ENCODE data around the gene MINAR1.

DNA sequence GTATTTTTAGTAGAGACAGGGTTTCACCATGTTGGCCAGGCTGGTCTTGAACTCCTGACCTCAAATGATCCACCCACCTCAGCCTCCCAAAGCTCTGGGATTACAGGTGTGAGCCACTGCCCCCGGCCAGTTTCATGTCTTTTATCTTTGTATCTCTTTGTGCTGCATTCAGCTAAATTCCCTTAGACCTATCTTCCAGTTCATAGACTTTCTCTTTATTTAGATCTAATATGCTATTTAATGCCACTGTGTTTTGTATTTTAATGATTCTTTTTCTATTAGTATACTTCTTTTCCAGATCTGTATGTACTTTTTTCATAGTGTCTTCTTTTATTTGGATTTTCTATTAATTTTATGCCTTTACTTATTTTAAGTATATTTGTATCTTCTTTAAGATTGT, 14.9 kb downstream of the MINAR1 start:
- TF ChIP-seq CTCF (IDR thresholded peaks at IDR 0.05) (no peak), POLR2AphosphoS5 (IDR thresholded peaks at IDR 0.05) (no peak), POLR2A (IDR thresholded peaks at IDR 0.05) (no peak), EP300 (IDR thresholded peaks at IDR 0.05) (no peak)

Measured in gastroesophageal sphincter (tissue), 3 donors.